Stimulated activated naive CD8-positive, alpha-beta T cell treated with anti-CD3 and anti-CD28 coated beads, Interleukin-15, amount 100 ng/mL, for 72 hours (primary cell): ENCODE data around the gene ZBTB14.

Experiments used
- ATAC-seq: fragments of 150-1000 bp; cut with Tn5 transposase; 2 replicates; pipeline ENCODE4 v1.10.0; 2021; ENCODE audit warnings: mild to moderate bottlenecking, moderate library complexity
- DNase-seq, 2 donors: peaks; one replicate each; pipeline ENCODE4 v3.0.0; 2021 to 2022
- H3K27ac Mint-ChIP-seq, 2 donors: one replicate each; pipeline ENCODE4 v1.8.0; 2022; ENCODE audit warnings: mild to moderate bottlenecking in 2 of 2, mixed read lengths in 2 of 2, moderate library complexity in 2 of 2
- H3K27me3 Mint-ChIP-seq: one replicate; pipeline ENCODE4 v1.8.0; 2022; ENCODE audit warnings: mixed read lengths
- H3K4me1 Mint-ChIP-seq: one replicate; pipeline ENCODE4 v1.8.0; 2022; ENCODE audit warnings: mild to moderate bottlenecking, mixed read lengths
- H3K4me3 Mint-ChIP-seq, 2 donors: one replicate each; pipeline ENCODE4 v1.8.0; 2022; ENCODE audit warnings: mild to moderate bottlenecking in 2 of 2, mixed read lengths in 2 of 2, moderate library complexity in 1 of 2
- H3K9me3 Mint-ChIP-seq, 2 donors: one replicate each; pipeline ENCODE4 v1.8.0; 2022; ENCODE audit warnings: mixed read lengths in 2 of 2

Gene ZBTB14

DNA sequence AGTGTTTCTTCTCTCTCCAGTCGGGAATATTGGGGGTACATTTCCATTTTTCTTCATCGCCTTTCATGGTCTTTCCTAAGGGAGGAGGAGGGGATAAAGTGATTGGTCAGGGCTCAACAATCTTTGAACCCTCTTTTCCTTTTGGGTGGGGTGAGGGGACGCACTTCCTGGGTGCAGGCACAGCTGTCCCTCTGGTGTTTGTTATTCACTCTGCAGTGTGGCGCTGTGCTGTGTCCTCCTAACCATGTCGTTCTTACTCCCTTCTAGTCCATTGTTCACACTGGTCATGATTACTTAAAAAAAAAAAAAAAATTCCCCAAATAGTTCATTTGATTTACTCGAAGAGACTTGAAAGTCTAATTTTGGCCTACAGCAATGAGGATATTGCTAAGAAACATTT, 44.4 kb downstream of the ZBTB14 start:
- H3K27ac Mint-ChIP-seq: peak overlapping the region in 1 of 2 donors; percentile 23
- H3K9me3 Mint-ChIP-seq: no peaks in the 10 kb centered on the region
- no peak overlapping the region for H3K4me3 Mint-ChIP-seq
- no peaks in the 10 kb centered on the region for H3K27me3 Mint-ChIP-seq
- no peak for ATAC-seq
- DNase-seq: no peak
- no peaks in the 10 kb centered on the region for H3K4me1 Mint-ChIP-seq

DNA sequence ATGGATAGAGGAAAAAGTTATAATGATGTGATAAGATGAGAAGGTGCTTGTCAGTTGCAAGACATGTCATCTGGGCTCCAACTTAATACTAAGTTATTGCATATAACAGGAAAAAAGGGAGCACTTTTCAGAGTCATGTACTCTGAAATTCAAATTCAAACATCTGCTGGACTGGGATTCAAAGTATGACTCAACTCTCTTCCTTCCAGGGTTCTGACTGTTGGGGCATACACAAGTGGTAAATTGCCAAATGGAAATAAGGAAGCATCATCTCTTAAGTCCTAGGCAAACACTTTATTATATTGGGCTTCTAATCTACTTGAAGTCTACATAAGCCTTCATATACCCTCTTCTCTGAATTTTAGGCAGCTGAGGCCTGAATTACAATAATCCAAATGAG, 44.9 kb downstream of the ZBTB14 start:
- DNase-seq (no peak), ATAC-seq (no peak)
- H3K27me3 Mint-ChIP-seq: no peaks in the 10 kb centered on the region
- H3K4me1 Mint-ChIP-seq: no peaks in the 10 kb centered on the region
- H3K4me3 Mint-ChIP-seq: no peak overlapping the region
- H3K9me3 Mint-ChIP-seq: no peaks in the 10 kb centered on the region
- H3K27ac Mint-ChIP-seq: no peak overlapping the region

GRCh38 chr18:5244941-5245340, 50.6 kb downstream of the ZBTB14 start:
- ATAC-seq (no peak), DNase-seq (no peak)
- no peak overlapping the region for H3K27ac Mint-ChIP-seq
- H3K27me3 Mint-ChIP-seq: no peaks in the 10 kb centered on the region
- H3K9me3 Mint-ChIP-seq: peaks cover 0 to 9% of the 10 kb centered on the region in 2 donors
- peaks cover 12% of the 10 kb centered on the region for H3K4me1 Mint-ChIP-seq
- no peak overlapping the region for H3K4me3 Mint-ChIP-seq

DNA sequence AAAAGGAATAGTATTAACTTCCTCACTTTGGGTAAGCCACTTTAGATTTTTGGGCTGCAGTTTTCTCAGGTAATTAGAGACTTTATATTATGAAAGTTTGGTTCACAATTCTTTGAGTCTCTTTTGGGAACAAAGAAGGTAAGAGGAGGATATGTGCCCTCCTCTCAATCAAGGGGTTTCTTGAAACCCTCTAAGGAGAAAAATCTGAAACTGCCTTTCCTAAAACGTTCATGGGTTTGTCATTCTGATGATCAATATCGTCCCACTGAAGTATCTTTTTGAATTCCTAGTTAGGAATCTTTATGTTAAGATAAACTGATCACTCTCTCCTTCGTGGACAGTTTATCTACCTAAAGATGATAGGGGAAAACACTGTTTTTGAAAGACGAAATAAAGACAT, 56.1 kb downstream of the ZBTB14 start:
- H3K4me3 Mint-ChIP-seq: peak overlapping the region; percentile 26 to 94
- peak overlapping the region in 1 of 2 donors; percentile 27 for H3K27ac Mint-ChIP-seq
- peaks cover 0 to 8% of the 10 kb centered on the region in 2 donors for H3K9me3 Mint-ChIP-seq
- DNase-seq (no peak), ATAC-seq (no peak)
- H3K4me1 Mint-ChIP-seq: peaks cover 22% of the 10 kb centered on the region
- no peaks in the 10 kb centered on the region for H3K27me3 Mint-ChIP-seq
